Astrocyte (in vitro differentiated cells and primary cell): ENCODE data around the gene SLC12A8.

Experiments used
- EZH2 ChIP-seq: IDR thresholded peaks from 2 replicates; pipeline ENCODE4 v1.6.1; 2012; ENCODE audit warnings: mild to moderate bottlenecking, low read length, inconsistent platforms; ENCODE audit not compliant: insufficient read depth
- TF ChIP-seq, protein P1 (sequence below): IDR thresholded peaks from 2 replicates; pipeline ENCODE4 v1.5.1; 2011; ENCODE audit warnings: low read depth, mild to moderate bottlenecking, inconsistent platforms, low read length, moderate library complexity; ENCODE audit not compliant: insufficient read depth

DNA sequence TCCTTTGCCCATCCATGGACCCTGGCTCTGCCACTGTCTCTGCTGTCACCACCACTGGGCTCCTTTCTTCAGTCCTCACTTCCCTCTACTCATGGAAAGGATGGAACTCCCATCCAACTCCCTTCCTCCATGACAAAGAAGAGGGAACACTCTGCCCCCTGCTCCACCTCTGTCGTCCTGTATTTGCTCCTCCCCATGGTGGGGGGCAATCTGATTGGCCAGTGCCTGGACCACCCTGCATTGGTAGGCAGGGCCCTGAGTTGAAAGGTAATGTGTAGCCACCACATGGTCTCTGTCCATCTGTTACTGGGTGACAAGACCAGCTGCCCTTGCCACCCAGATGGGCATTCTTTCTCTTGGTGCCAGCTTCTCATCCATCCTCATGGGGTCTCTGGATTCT, 136.1 kb downstream of the SLC12A8 start:
- TF ChIP-seq, protein P1, sequence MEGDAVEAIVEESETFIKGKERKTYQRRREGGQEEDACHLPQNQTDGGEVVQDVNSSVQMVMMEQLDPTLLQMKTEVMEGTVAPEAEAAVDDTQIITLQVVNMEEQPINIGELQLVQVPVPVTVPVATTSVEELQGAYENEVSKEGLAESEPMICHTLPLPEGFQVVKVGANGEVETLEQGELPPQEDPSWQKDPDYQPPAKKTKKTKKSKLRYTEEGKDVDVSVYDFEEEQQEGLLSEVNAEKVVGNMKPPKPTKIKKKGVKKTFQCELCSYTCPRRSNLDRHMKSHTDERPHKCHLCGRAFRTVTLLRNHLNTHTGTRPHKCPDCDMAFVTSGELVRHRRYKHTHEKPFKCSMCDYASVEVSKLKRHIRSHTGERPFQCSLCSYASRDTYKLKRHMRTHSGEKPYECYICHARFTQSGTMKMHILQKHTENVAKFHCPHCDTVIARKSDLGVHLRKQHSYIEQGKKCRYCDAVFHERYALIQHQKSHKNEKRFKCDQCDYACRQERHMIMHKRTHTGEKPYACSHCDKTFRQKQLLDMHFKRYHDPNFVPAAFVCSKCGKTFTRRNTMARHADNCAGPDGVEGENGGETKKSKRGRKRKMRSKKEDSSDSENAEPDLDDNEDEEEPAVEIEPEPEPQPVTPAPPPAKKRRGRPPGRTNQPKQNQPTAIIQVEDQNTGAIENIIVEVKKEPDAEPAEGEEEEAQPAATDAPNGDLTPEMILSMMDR, result no peak
- no peak for TF ChIP-seq EZH2
